Sigmoid colon (tissue), 7 donors: Measurements from ENCODE around the gene KIF2A. TPM values are rescaled to one million over a fixed set of nuclear protein-coding genes. Genes with fewer than 3 reads are reported as not detected.

Experiments
- DNase-seq: peaks from one replicate; pipeline ENCODE4 v3.0.0-alpha.2; 2019
- H3K27ac ChIP-seq, 4 donors: fragments of 200-600 bp; sonication (generic); one replicate each; pipeline ENCODE4 v1.5.1; 2016 to 2019; ENCODE audit warnings: mild to moderate bottlenecking in 1 of 4
- H3K27me3 ChIP-seq, 3 donors: fragments of 200-600 bp; sonication (generic); one replicate each; pipeline ENCODE4 v1.5.1; 2019; ENCODE audit warnings: mild to moderate bottlenecking in 1 of 3
- H3K36me3 ChIP-seq, 4 donors: fragments of 200-600 bp; sonication (generic); one replicate each; pipeline ENCODE4 v1.5.1; 2016 to 2019
- H3K4me1 ChIP-seq, 4 donors: fragments of 200-600 bp; sonication (generic); one replicate each; pipeline ENCODE4 v1.5.1; 2017 to 2019
- H3K4me3 ChIP-seq, 4 donors: fragments of 200-600 bp; sonication (generic); one replicate each; pipeline ENCODE4 v1.5.1; 2017 to 2019; ENCODE audit warnings: mild to moderate bottlenecking in 2 of 4, moderate library complexity in 1 of 4
- H3K9me3 ChIP-seq, 4 donors: fragments of 200-600 bp in 3 of 4; sonication (generic) in 3 of 4; one replicate each; pipeline versions ENCODE4 v1.5.1 to v1.6.1; 2013 to 2019
- CTCF ChIP-seq, 4 experiments: fragments of 450-650 bp in 3 of 4; fragments of 200-600 bp in 1 of 4; IDR thresholded peaks; one replicate each; pipeline ENCODE4 v1.5.1; 2016 to 2019; ENCODE audit warnings: antibody characterized with exemption in 4 of 4, mild to moderate bottlenecking in 3 of 4, moderate library complexity in 2 of 4
- EP300 ChIP-seq, 4 donors: sonication (generic); formaldehyde crosslinking; IDR thresholded peaks; one replicate each; pipeline ENCODE4 v1.6.1; 2017; ENCODE audit warnings: antibody characterized with exemption in 4 of 4
- POLR2A ChIP-seq, 2 donors: fragments of 450-650 bp; IDR thresholded peaks; one replicate each; pipeline ENCODE4 v1.6.1; 2016; ENCODE audit warnings: antibody characterized with exemption in 2 of 2, mild to moderate bottlenecking in 2 of 2, moderate library complexity in 2 of 2
- POLR2AphosphoS5 ChIP-seq, 4 donors: sonication (generic); formaldehyde crosslinking; IDR thresholded peaks; one replicate each; pipeline ENCODE4 v1.6.1; 2017; ENCODE audit warnings: antibody characterized with exemption in 4 of 4
- WGBS, 2 donors: extraction: QIAGEN DNeasy Blood & Tissue Kit; methylation state at CpG; one replicate each; pipeline ENCODE4 v1.1.7; 2013; 5-methylcytosine and 5-hydroxymethylcytosine counted together
- intact Hi-C: fragments of 100-400 bp; cut with DNase I; formaldehyde crosslinking; loops from one replicate; pipeline ENCODE4 v1.15.1; 2023
- polyA plus RNA-seq, 3 donors: library from polyadenylated mRNA; stranded (reverse); fragments of 200-250 nt; gene quantifications; one replicate each; pipeline ENCODE4 v1.2.3, GENCODE V29; 2013
- total RNA-seq, 4 donors: library from RNA; depleted of rRNA; stranded (reverse); fragments of >200 nt; gene quantifications; one replicate each; pipeline ENCODE4 v1.1.0, GENCODE V29; 2016
- donor health status: healthy with polysubstance abuse.
- donor health status: Bipolar disorder and iron deficiency.
- donor health status: healthy.

The KIF2A gene
- total and polyA plus RNA-seq, 7 donors, result 10.2 to 41.7 (median 29.6) TPM

DNA sequence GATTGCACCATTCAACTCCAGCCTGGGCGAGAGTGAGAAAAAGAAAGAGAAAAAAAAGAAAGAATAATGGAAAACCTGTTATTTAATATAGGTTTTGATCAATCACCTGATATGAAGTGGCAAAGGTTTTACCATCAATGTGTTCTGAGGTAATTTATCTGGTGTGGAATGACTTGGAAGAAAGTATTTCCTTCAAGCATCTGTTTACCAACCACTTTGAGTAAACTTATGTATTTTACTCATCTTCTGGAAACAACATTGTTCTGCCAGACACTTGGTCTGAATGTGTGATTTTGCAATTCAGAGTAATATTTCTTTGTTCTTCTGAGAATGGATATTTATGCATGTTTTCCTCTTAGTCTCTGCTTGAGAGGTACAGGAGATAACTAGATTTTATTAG is 24.3 kb downstream of the KIF2A start:
- Histone ChIP-seq H3K27ac (no peak overlapping the region), H3K36me3 (no peaks in the 10 kb centered on the region), H3K4me3 (no peak overlapping the region), H3K9me3 (no peaks in the 10 kb centered on the region), H3K4me1 (peaks cover 0 to 19% (median 4%) of the 10 kb centered on the region in 4 donors), H3K27me3 (no peaks in the 10 kb centered on the region)
- intact Hi-C loops, result no loop called here
- WGBS, 2 donors, result 96% methylated on average over 1 of the region's 1 CpG
- DNase-seq, result no peak
- TF ChIP-seq POLR2A (IDR thresholded peaks at IDR 0.05), result no peak
- no peak for TF ChIP-seq CTCF (IDR thresholded peaks at IDR 0.05)
- TF ChIP-seq POLR2AphosphoS5 (IDR thresholded peaks at IDR 0.05), result no peak
- TF ChIP-seq EP300 (IDR thresholded peaks at IDR 0.05), result no peak

DNA sequence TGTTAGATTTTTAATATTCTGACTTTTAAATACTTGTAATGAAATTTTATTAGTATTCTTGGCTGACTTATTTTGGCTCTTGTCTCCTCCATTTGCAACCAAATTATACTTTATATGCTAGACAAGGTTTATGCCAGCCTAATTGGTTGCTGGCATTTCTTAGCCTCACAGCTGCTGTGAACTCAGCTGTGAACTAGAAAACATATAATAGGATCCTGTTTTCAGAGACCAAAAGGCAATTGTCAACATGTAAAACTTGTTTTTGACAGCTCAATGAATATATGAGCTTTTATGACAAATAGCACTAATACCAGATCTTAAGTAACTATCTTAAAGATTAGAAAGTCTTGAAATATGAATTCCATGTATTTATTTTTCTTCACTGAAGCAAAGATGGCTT is 25.9 kb downstream of the KIF2A start:
- Histone ChIP-seq H3K4me1 (peaks cover 0 to 19% (median 4%) of the 10 kb centered on the region in 4 donors), H3K27ac (no peak overlapping the region), H3K4me3 (no peak overlapping the region), H3K36me3 (no peaks in the 10 kb centered on the region), H3K27me3 (no peaks in the 10 kb centered on the region), H3K9me3 (no peaks in the 10 kb centered on the region)
- no peak for DNase-seq
- intact Hi-C loops, result no loop called here
- no peak for TF ChIP-seq CTCF (IDR thresholded peaks at IDR 0.05)
- TF ChIP-seq EP300 (IDR thresholded peaks at IDR 0.05), result no peak
- no peak for TF ChIP-seq POLR2AphosphoS5 (IDR thresholded peaks at IDR 0.05)
- TF ChIP-seq POLR2A (IDR thresholded peaks at IDR 0.05), result no peak

DNA sequence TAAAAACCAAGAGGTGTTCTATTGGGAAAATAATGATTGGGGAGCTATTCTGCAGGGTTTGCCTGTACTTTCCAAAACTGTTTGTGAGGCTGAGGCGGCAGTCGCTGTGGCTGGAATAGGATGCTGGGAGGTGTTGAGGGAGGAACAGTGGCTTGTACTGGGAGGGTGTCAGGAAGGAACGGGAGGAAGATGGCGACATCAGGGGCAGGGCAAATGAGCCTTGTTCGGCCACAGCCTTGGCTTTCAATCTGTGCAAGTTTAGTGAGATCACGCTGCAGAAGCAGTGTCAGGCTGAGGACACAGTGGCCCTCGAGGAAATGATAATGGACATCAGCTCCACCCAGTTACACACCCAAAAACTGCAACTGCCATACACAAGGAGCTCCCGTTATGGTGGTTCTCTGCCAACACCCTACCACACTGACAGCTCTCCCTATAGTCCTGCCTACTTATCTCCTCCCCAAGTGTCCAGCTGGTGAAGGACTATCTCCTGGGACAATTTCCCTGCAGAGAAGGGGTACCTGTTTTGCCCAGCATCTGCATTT is 27.3 kb downstream of the KIF2A start:
- no peak for TF ChIP-seq CTCF (IDR thresholded peaks at IDR 0.05)
- no peak for TF ChIP-seq EP300 (IDR thresholded peaks at IDR 0.05)
- no peak for TF ChIP-seq POLR2A (IDR thresholded peaks at IDR 0.05)
- TF ChIP-seq POLR2AphosphoS5 (IDR thresholded peaks at IDR 0.05), result no peak
- Histone ChIP-seq H3K4me3 (no peak overlapping the region), H3K9me3 (no peaks in the 10 kb centered on the region), H3K27me3 (no peaks in the 10 kb centered on the region), H3K4me1 (peaks cover 0 to 19% (median 4%) of the 10 kb centered on the region in 4 donors), H3K36me3 (no peaks in the 10 kb centered on the region), H3K27ac (no peak overlapping the region)
- 78 to 88% methylated on average over 8 of the region's 8 CpGs for WGBS, 2 donors
- no peak for DNase-seq
- intact Hi-C loops, result no loop called here

- DNase-seq, result no peak
- Histone ChIP-seq H3K4me3 (no peak overlapping the region), H3K9me3 (no peaks in the 10 kb centered on the region), H3K36me3 (no peaks in the 10 kb centered on the region), H3K27ac (no peak overlapping the region), H3K4me1 (peaks cover 0 to 16% (median 1%) of the 10 kb centered on the region in 4 donors), H3K27me3 (no peaks in the 10 kb centered on the region)
- intact Hi-C loops, result no loop called here
- WGBS, 2 donors, result 96% methylated on average over 2 of the region's 2 CpGs
- TF ChIP-seq EP300 (IDR thresholded peaks at IDR 0.05) (no peak), POLR2A (IDR thresholded peaks at IDR 0.05) (no peak), POLR2AphosphoS5 (IDR thresholded peaks at IDR 0.05) (no peak), CTCF (IDR thresholded peaks at IDR 0.05) (no peak)
These were observed 28.1 kb downstream of the KIF2A start for GRCh38 chr5:62334082-62334481.

- Histone ChIP-seq H3K9me3 (no peaks in the 10 kb centered on the region), H3K4me1 (no peaks in the 10 kb centered on the region), H3K27ac (no peak overlapping the region), H3K4me3 (no peak overlapping the region), H3K36me3 (no peaks in the 10 kb centered on the region), H3K27me3 (no peaks in the 10 kb centered on the region)
- intact Hi-C loops, result no loop called here
- no peak for DNase-seq
- WGBS, 2 donors, result 0 to 26% methylated on average over 1 of the region's 1 CpG
- TF ChIP-seq EP300 (IDR thresholded peaks at IDR 0.05) (no peak), CTCF (IDR thresholded peaks at IDR 0.05) (peak in 2 of 4 experiments; percentile 13 to 25), POLR2AphosphoS5 (IDR thresholded peaks at IDR 0.05) (no peak), POLR2A (IDR thresholded peaks at IDR 0.05) (no peak)
These were observed 34.4 kb downstream of the KIF2A start for GRCh38 chr5:62340392-62340791.
